RKO (cell line): Measurements from ENCODE around the gene SSBP1.
"Not testable (repeated sequence)": the region's sequence is repeated elsewhere in the genome, so short reads cannot be mapped to it uniquely, and the experiment has no call there.

Experiments
- DNase-seq: peaks from one replicate; pipeline ENCODE4 v3.0.0-alpha.2; 2016; ENCODE audit warnings: low spot score

Gene SSBP1

GRCh38 chr7:141770083-141770583 lies 32.0 kb downstream of the SSBP1 start:
- not testable (repeated sequence) for DNase-seq

- DNase-seq: no peak
Observed at GRCh38 chr7:141776374-141776773, 38.2 kb downstream of the SSBP1 start, which contains the start of gene TAS2R4. Gene TAS2R4, plus strand, starts transcription at chr7:141776674. Its CDS starts 1,815 bp downstream, at chr7:141778489.

DNA sequence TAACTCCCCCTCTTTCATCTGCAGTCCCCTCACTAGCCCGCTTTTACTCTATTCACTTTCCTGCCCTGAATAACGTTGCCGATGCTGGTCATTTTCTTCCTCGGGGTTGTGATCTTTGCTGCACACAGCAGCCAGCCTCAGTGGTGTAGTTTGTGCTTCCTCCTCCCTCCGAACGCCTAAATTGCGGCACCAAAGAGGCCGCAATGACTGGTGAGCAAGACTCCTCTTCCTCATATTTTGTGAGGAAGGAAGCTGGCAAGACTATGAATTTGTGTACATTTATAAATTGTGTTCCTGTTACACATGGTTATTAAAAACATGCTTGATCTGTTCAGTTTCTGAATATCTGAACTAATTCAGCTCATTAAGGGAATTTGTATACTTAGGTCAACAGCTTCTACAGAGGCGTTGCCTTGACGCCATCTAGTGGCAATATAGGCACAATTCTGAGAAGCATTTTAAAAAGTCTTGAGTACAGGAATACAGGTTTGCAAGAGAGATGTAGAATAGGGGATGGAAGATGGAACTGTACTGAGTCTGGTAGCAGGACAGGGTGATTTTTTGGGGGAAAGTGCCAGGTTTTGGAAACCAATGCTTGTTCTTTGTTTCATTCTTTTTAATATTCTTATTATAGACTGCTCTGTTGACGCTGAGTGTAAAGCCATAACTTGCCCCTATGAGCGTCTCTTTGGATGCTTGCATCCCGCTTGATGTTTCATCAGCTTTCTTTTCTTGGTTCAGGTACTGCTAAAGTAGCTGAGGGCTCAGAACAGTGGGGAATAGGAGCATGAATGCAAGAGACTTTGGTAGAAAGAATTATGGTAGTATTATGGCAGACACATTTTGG lies 47.8 kb downstream of the SSBP1 start:
- peak; percentile 84 for DNase-seq

DNA sequence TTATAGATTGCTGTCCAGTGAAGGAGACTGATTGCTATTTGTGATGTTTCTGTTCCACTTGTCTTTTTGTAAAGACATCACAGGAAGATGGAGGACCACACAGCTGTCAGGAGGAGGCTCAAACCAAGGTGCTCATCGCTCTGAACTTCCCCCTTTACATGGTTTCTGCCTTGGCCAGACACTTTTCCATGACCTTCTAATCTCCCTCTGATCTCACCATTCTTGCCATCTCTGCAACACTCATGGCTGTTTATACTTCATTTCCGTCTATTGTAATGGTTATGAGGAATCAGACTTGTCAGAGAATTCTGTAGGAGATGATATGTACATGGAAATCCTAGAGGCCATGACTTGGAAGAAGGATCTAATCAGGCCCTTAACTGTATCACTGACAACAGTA lies 50.1 kb downstream of the SSBP1 start:
- DNase-seq: no peak

GRCh38 chr7:141789917-141790316 lies 51.8 kb downstream of the SSBP1 start, which contains the start of gene TAS2R5:
Gene TAS2R5, plus strand, starts transcription at chr7:141790217. Its CDS starts 145 bp downstream, at chr7:141790362.
- DNase-seq: no peak

- no peak for DNase-seq
Observed at GRCh38 chr7:141792526-141792925, 54.4 kb downstream of the SSBP1 start.
